WTC11 (cell line): ENCODE measurements around the gene ASB2. TPM values are rescaled to one million over a fixed set of nuclear protein-coding genes. Genes with fewer than 3 reads are reported as not detected.
A peak's percentile ranks its signal among the peaks of the same experiment; 100 is the strongest.

Source experiments
- ATAC-seq: fragments of 200-7000 bp; cut with Tn5 transposase; 2 replicates; pipeline ENCODE4 v1.10.0; 2021; ENCODE audit warnings: mild to moderate bottlenecking, moderate library complexity
- CTCF ChIA-PET: fragments of 300-600 bp; sonication (Branson Sonifier 250); formaldehyde crosslinking; loops from one replicate; lab custom pipeline; 2021; ENCODE audit warnings: antibody characterized with exemption; lab: Charles Lee
- POLR2A ChIA-PET: fragments of 350-600 bp; sonication (Branson Sonifier 250); formaldehyde crosslinking; loops from one replicate; lab custom pipeline; 2021; ENCODE audit warnings: antibody characterized with exemption; lab: Charles Lee
- DNase-seq: peaks from one replicate; pipeline ENCODE4 v3.0.0; 2021; ENCODE audit warnings: low spot score
- H3K27ac Mint-ChIP-seq: 2 replicates; pipeline ENCODE4 v1.8.0; 2021; ENCODE audit warnings: mixed read lengths
- H3K27me3 Mint-ChIP-seq: 2 replicates; pipeline ENCODE4 v1.8.0; 2021; ENCODE audit warnings: low read depth, mild to moderate bottlenecking, moderate library complexity, mixed read lengths
- H3K36me3 Mint-ChIP-seq: 2 replicates; pipeline ENCODE4 v1.8.0; 2021; ENCODE audit warnings: mixed read lengths
- H3K4me1 Mint-ChIP-seq: 2 replicates; pipeline ENCODE4 v1.8.0; 2022; ENCODE audit warnings: mixed read lengths
- H3K4me3 Mint-ChIP-seq: 2 replicates; pipeline ENCODE4 v1.8.0; 2021; ENCODE audit warnings: mild to moderate bottlenecking, moderate library complexity, mixed read lengths
- H3K9me3 Mint-ChIP-seq: 2 replicates; pipeline ENCODE4 v1.8.0; 2021; ENCODE audit warnings: mixed read lengths
- AFF4 ChIP-seq: sonication (generic); formaldehyde crosslinking; IDR thresholded peaks from 2 replicates; pipeline ENCODE4 v1.8.1; 2023; ENCODE audit warnings: mild to moderate bottlenecking, missing genetic modification reagents, borderline replicate concordance
- ATF6 ChIP-seq: sonication (generic); formaldehyde crosslinking; IDR thresholded peaks from 2 replicates; pipeline ENCODE4 v1.8.1; 2023; ENCODE audit warnings: mild to moderate bottlenecking, missing genetic modification reagents
- ELF4 ChIP-seq: sonication (generic); formaldehyde crosslinking; IDR thresholded peaks from 2 replicates; pipeline ENCODE4 v1.8.1; 2022; ENCODE audit warnings: low read depth, mild to moderate bottlenecking, moderate library complexity, missing genetic modification reagents
- ERG ChIP-seq: fragments of 250-450 bp; sonication (Bioruptor Pico); IDR thresholded peaks from 2 replicates; pipeline ENCODE4 v1.8.0; 2021; ENCODE audit warnings: mild to moderate bottlenecking
- FOXK1 ChIP-seq: sonication (generic); formaldehyde crosslinking; IDR thresholded peaks from 2 replicates; pipeline ENCODE4 v1.8.0; 2022; ENCODE audit warnings: mild to moderate bottlenecking, moderate library complexity, missing genetic modification reagents
- FOXP1 ChIP-seq: sonication (generic); formaldehyde crosslinking; IDR thresholded peaks from 2 replicates; pipeline ENCODE4 v1.8.0; 2022; ENCODE audit warnings: missing genetic modification reagents, mild to moderate bottlenecking, moderate library complexity, borderline replicate concordance
- GABPB1 ChIP-seq: sonication (generic); formaldehyde crosslinking; IDR thresholded peaks from 2 replicates; pipeline ENCODE4 v1.8.1; 2023; ENCODE audit warnings: mild to moderate bottlenecking, missing genetic modification reagents
- HMGXB4 ChIP-seq: sonication (generic); formaldehyde crosslinking; IDR thresholded peaks from 2 replicates; pipeline ENCODE4 v1.8.1; 2023; ENCODE audit warnings: mild to moderate bottlenecking, moderate library complexity, missing genetic modification reagents
- JUN ChIP-seq: sonication (generic); formaldehyde crosslinking; IDR thresholded peaks from 2 replicates; pipeline ENCODE4 v1.8.0; 2023; ENCODE audit warnings: mild to moderate bottlenecking, missing genetic modification reagents
- NFYB ChIP-seq: sonication (generic); formaldehyde crosslinking; conservative IDR thresholded peaks from 2 replicates; pipeline ENCODE4 v1.8.0; 2022; ENCODE audit warnings: low read depth, missing genetic modification reagents
- NR1H2 ChIP-seq: sonication (generic); formaldehyde crosslinking; IDR thresholded peaks from 2 replicates; pipeline ENCODE4 v1.9.0; 2021; ENCODE audit warnings: mild to moderate bottlenecking, moderate library complexity, missing genetic modification reagents
- SMAD3 ChIP-seq: sonication (generic); formaldehyde crosslinking; IDR thresholded peaks from 2 replicates; pipeline ENCODE4 v1.8.0; 2022; ENCODE audit warnings: missing genetic modification reagents, mild to moderate bottlenecking, borderline replicate concordance
- ZBTB21 ChIP-seq: sonication (generic); formaldehyde crosslinking; IDR thresholded peaks from 2 replicates; pipeline ENCODE4 v1.8.1; 2023; ENCODE audit warnings: mild to moderate bottlenecking, missing genetic modification reagents, borderline replicate concordance
- ZMAT4 ChIP-seq: fragments of 250-450 bp; sonication (Bioruptor Pico); IDR thresholded peaks from 2 replicates; pipeline ENCODE4 v1.9.0; 2021; ENCODE audit warnings: mild to moderate bottlenecking
- ZNF423 ChIP-seq: fragments of 250-450 bp; sonication (Bioruptor Pico); IDR thresholded peaks from 2 replicates; pipeline ENCODE4 v2.1.2; 2022; ENCODE audit warnings: mild to moderate bottlenecking, moderate library complexity
- ZNF425 ChIP-seq: fragments of 250-450 bp; sonication (Bioruptor Pico); conservative IDR thresholded peaks from 2 replicates; pipeline ENCODE4 v1.9.0; 2021; ENCODE audit warnings: mild to moderate bottlenecking
- ZNF512 ChIP-seq: sonication (generic); formaldehyde crosslinking; IDR thresholded peaks from 2 replicates; pipeline ENCODE4 v1.8.1; 2022; ENCODE audit warnings: missing genetic modification reagents, borderline replicate concordance
- ZNF671 ChIP-seq: fragments of 250-450 bp; sonication (Bioruptor Pico); IDR thresholded peaks from 2 replicates; pipeline ENCODE4 v1.8.0; 2021; ENCODE audit warnings: mild to moderate bottlenecking
- ZSCAN18 ChIP-seq: fragments of 250-450 bp; sonication (Bioruptor Pico); IDR thresholded peaks from 2 replicates; pipeline ENCODE4 v2.1.2; 2022; ENCODE audit warnings: mild to moderate bottlenecking, moderate library complexity
- total RNA-seq: library from RNA; stranded (reverse); gene quantifications from 3 replicates; pipeline ENCODE4 v1.2.3, GENCODE V29; 2021

The ASB2 gene
- total RNA-seq, 1 experiment from 2014 or later: 0.37 TPM

GRCh38 chr14:93902619-93903307, 73.6 kb downstream of the ASB2 start:
- no peak for TF ChIP-seq ZNF423 (CRISPR knock-in tag)
- no peak for TF ChIP-seq HMGXB4 (CRISPR knock-in tag)
- no peak for TF ChIP-seq FOXP1 (CRISPR knock-in tag)
- peak; percentile 47; the same call in 1 of the 2 replicates for TF ChIP-seq GABPB1
- no peak for TF ChIP-seq ZSCAN18
- TF ChIP-seq ZNF671 (CRISPR knock-in tag): no peak
- TF ChIP-seq ZMAT4 (CRISPR knock-in tag): no peak
- TF ChIP-seq, all 79 proteins: peak for 1
- Mint-ChIP-seq H3K36me3 (no peaks in the 10 kb centered on the region), H3K4me3 (no peak overlapping the region), H3K9me3 (no peaks in the 10 kb centered on the region), H3K27me3 (no peaks in the 10 kb centered on the region; the same call in none of the 2 replicates), H3K27ac (no peak overlapping the region), H3K4me1 (peaks cover 20% of the 10 kb centered on the region)
- ChIA-PET CTCF (interaction anchor here (0.5 to 5.3 kb wide), 67 partner anchors 8 to 950 kb away, joined by 3 to 119 read pairs (median 4); partner anchors contain the start of genes GON7, PRIMA1 and UBR7), POLR2A (interaction anchor here (0.6 kb wide), 1 partner anchor 246 kb away, joined by 3 read pairs; no protein-coding TSS in a partner anchor)
- no peak for DNase-seq
- no peak for ATAC-seq

GRCh38 chr14:93901813-93902212, 74.6 kb downstream of the ASB2 start:
- no peaks in the 10 kb centered on the region for H3K36me3 Mint-ChIP-seq
- no peak overlapping the region for H3K27ac Mint-ChIP-seq
- H3K4me3 Mint-ChIP-seq: no peak overlapping the region
- H3K9me3 Mint-ChIP-seq: no peaks in the 10 kb centered on the region
- DNase-seq (no peak), ATAC-seq (no peak)
- ChIA-PET CTCF (interaction anchor here (1.7 to 5.3 kb wide), 7 partner anchors 23 to 253 kb away, joined by 6 to 119 read pairs (median 37); partner anchors contain the start of gene PRIMA1), POLR2A (no interaction called here)
- no peaks in the 10 kb centered on the region; the same call in none of the 2 replicates for H3K27me3 Mint-ChIP-seq
- TF ChIP-seq ZNF425 (CRISPR knock-in tag) (no peak), ERG (CRISPR knock-in tag) (no peak), ZNF512 (CRISPR knock-in tag) (no peak), SMAD3 (no peak), ZBTB21 (no peak), ATF6 (CRISPR knock-in tag) (no peak), NR1H2 (CRISPR knock-in tag) (no peak), NFYB (CRISPR knock-in tag) (no peak), FOXK1 (CRISPR knock-in tag) (no peak), JUN (CRISPR knock-in tag) (no peak), AFF4 (CRISPR knock-in tag) (no peak), ELF4 (no peak)
- peaks cover 20% of the 10 kb centered on the region for H3K4me1 Mint-ChIP-seq
